ENCODE results near the gene ZBTB44.
"Not testable (repeated sequence)": the region's sequence is repeated elsewhere in the genome, so short reads cannot be mapped to it uniquely, and the experiment has no call there.

Gene ZBTB44

DNA sequence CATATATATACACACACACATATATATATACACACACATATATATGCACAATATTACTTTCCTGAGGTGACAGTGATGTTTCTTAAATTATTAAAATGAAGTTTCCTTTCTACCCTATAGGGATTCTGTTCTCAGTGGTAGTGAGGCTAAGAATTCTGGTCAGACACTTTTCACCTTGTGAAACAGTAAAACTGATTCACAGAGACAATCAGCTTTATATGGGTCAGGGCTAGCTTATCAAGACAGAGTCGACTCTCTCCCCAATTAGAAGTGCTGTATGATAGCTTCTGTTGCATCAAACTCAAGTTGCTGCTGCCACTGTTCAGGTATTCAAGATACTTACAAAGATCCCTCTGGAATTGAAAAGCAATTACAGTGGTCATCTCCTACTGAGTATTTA is 68.4 kb downstream of the ZBTB44 start:
- no peak for DNase-seq

DNA sequence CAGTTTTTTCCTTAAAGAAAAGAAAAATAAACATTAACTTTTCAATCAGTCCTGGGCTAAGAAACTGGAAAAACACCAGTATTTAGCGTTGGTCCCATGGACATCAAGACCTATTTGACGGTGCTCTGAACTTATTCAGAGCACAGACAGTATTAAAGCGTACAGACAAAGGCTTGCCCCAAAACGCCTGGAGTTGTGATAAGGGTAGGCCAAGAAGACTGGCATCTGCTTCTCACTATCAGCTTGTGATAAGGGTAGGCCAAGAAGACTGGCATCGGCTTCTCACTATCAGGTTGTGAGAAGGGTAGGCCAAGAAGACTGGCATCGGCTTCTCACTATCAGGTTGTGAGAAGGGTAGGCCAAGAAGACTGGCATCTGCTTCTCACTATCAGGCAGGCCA is 69.3 kb downstream of the ZBTB44 start:
- DNase-seq, result not testable (repeated sequence)

DNA sequence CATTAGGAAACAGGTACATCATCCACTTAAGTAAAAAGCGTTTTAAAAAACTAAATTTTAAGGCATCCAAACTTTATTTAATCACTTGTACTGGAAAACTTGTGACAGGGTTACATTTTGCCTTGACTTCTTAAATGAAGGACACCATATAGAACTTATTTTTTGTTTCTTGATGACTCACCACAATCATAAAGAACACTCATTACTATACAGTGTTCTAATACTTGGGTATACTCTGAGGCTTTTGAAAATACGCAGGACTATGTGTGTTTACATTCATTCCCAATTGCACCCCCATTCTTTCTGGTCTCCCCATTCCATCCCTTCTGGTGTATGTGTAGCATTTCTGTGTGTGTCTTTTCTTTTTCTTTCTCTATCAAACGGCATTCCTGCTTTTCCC is 69.9 kb downstream of the ZBTB44 start:
- no peak for DNase-seq

DNA sequence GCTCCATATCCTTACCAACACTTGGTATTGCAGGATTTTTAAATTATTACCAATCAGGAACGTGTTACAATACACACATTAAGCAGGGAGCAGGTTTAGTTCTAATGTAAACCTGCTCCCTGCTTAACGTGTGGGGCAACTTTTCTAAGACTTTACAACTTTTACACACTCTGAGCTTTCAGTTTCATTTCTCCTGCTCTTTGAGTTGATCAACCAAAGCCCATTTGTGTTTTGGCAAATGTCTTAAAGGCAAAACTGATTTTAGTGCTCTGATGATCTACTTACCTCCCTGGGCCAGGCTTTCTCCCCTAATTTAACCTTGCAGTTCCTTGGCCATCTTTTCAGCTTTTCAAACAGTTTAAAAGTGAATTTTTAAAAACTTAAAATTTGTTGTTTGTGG is 70.9 kb downstream of the ZBTB44 start:
- DNase-seq, result no peak

DNA sequence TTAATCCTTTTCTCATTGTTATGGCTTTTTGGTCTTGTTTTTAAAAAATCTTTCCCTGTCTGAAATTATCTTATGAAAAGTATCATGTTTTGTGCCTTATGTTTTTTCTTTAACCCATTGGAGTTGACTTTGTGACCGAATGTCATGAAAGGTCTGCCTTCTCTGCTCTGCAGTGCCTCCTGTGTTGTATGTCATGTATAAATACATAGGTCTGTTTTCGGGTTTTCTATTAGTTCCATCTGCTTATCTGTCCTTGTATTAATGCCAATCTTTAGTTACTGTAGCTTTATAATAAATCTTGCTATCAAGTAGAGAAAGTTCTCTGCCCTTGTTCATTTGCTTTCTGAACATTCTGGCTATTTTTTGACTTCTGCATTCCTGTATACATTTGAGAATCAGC is 73.0 kb downstream of the ZBTB44 start:
- DNase-seq, result no peak

DNA sequence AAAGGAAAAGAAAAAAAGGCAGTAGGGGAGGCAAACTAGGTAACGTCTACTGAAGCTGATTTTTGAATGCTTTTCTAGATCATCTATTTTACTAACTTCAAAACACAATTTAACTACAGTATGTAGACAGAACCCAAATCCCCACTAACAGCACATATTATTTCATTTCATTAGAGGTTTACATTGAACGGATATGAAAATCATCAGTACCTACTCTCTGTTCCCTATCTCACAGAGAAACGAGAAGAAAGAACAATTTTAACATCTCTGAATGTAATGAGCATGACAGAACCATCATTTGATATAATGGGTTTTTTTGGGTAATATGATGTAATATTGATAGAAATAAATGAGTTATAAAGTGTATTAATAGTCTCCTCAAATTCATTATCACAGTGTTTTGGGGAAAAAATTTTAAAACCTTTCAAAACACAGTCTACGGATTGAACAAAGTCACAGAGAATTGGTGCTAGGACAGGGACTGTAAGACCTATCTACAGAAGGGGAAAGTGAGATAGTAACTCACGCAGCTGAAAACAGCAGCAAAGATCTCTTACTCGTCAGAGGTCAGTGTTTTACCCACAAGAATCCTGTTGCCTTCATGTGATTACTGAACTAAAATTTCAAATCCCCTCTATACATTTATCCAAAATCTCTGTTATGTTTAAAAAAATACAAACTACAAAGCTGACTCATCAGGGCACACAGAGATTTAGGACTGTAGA is 77.3 kb downstream of the ZBTB44 start:
- no peak for DNase-seq

DNA sequence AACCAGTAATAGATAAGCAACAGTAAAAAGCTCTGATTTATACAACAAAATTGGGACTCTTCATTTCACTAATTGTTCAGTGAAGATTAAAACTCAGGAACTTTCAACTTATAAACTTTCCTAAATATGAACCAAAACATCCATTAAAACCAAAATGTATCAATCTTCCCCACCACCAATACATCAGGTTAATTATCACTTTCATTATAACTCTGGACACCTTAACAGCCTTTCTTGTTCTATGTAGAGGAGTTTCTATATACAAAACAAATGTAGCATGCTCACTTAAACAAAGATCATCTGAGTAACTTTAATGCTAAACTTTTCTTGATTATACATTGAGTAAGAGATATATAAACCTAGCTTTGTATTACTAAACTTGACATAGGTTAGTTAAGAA is 80.4 kb downstream of the ZBTB44 start:
- no peak for DNase-seq

DNA sequence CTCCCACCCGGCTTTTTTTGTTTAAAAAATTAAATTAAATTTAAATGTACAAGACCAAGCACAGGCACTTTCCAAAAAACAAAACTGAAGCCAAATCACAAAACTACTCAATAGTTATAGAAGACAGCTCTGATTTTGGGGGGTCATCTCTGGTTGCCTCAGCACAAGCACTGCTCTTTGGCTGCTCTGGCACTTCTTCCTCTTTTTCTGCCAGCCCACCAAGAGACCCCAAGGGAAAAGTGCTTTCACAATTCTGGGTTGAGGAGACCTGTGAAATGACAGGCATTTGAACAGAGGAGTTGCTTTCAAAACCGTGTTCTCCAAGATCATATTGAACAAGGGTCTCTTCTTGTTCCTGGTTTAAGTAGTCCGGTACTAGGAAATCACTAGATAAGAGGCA is 80.8 kb downstream of the ZBTB44 start:
- DNase-seq, result not testable (repeated sequence)

DNA sequence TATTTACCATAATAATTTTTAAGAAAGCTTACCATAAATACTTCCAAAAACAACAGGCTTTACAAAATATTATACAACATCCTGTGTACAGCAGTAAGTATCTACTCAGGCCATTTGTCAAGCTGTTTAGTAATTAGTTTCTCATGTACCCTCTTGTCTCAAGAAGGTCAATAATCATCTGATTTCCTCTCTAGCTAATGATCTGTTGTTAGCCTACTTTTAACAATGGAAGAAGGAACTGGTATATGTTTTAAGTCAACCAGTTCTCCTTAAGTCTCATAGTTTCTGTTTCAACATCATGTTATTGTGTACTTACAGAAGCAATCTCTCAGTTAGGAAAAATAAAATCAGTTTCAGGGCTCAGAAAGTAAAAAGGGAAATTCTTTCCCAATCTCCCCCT is 81.2 kb downstream of the ZBTB44 start:
- not testable (repeated sequence) for DNase-seq

DNA sequence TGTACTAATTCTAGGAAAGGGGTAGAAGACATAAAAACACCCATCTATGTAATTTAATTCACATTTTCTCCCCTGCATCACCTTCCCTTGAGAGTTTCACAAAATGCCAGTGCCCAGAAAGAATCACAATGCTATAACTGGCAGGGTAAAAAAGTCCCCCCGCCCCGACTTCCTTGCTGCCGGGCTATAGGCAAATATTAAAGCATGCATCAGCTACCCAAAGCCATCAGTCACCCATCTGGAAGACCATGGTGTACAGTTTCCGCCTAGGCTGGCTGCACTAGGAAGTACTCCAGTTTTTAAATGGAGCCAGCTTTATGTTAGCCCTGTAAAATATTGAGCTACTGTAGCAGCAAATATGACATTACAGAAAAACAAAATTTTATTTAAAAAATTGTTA is 87.3 kb downstream of the ZBTB44 start:
- DNase-seq, result no peak

DNA sequence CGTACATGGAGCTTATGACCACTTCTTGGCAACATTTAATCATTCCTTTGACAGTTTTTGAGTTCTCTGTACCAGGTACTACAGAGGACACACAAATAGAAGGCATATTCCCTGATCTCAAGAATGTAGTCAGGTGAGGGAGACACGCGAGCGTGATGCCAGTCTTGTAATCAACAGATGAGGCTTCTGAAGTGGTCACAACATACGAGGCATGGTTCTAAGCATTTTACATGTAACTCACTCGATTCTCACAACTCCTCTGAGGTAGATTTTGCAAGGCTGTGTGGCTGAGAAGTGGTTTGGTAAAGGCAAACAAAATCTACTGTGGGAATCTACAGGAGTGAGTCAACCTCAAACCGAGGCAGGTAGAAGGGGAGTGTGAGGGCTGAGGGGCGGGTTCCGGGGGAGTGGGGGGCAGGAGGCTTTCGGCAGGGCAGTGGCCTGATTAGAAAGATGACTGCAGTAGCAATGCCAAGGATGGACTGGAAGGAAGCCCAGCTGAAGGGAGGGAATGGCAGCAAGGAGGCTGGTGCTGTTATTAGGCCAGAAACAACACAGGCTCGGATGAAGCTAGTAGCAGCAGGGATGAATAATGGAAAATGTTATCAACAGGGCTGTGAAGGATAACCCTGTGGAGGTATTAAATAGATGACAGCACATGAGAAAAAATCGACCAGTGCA is 91.3 kb downstream of the ZBTB44 start:
- no peak for DNase-seq

DNA sequence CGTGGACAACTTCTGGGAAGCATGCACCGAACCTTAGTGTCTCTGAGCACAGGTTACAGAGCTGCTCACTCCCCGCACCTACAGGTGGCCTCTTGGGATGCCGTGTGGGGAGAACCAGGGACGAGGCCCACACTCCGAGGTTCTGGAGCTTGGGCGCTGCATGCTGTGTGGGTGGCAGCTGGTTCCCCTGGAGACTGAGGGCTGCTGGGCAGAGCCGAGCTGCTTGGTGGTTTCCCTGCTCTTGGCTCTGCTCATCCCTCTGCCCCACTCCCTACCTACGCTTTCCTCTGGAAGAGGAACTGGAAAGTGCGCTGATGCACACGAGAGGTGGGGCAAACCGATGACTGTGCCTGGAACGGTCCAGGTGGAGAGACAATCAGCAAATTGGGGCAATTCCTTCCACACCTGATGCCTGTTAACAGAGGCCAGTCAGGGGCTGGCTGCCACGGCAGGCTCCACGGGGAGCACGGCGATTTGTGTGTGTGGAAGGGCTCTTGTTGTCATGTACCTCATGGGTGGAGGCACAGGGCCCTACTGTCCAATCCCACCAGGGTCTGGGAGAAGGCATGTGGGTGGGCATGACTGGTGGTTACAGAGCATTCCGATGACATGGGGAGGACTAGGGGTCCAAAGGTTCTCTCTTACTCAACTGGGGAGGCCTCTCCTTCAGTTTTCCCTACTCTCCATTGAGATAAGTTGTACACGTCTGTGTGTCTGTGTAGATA is 94.2 kb downstream of the ZBTB44 start:
- DNase-seq, result no peak

DNA sequence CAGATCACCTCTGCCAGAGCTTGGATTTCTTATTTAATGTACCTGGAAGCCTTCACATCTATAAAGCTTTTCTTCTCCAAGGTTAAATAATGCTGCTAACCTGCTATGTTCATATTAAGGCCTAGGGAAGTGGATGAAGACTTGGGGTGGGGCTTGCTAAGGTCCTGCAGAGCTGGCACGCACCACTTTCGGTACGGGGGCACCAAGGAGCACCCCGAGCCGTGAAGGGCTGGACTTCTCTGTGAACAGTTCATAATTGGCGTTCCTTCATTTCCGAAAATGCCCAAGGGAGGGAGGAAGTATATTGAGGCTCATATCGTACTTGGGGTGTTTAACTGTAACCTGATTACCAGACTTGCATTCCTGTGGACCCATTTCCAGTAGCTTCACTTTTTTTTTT is 95.6 kb downstream of the ZBTB44 start:
- no peak for DNase-seq

DNA sequence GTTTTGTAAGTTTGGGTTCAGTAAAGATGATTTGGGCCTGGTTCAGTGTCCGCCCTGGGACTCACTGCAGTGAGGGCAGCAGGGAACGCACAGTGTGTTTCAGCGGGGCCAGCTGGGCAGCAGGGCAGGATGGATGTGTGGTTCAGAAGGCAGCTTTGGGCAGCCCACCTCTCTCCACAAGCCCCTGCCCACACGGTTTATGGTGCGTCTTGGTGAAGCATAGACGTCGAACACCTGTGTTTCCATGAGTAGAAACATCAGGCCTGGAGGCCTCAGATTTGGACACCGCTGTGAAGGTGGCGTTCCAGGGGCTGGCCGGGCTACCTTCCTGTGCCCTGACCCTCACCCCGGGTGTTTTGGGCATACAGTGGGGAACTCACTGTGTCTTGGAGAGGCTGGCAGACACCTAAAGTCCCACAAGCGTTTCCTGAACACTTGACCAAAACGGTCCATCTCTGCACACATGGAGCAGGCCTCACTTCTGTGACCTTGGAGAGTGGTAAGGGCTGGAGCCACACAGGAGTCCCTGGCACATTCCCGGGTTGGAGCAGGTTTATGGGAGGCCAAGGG is 96.1 kb downstream of the ZBTB44 start:
- DNase-seq, result no peak

DNA sequence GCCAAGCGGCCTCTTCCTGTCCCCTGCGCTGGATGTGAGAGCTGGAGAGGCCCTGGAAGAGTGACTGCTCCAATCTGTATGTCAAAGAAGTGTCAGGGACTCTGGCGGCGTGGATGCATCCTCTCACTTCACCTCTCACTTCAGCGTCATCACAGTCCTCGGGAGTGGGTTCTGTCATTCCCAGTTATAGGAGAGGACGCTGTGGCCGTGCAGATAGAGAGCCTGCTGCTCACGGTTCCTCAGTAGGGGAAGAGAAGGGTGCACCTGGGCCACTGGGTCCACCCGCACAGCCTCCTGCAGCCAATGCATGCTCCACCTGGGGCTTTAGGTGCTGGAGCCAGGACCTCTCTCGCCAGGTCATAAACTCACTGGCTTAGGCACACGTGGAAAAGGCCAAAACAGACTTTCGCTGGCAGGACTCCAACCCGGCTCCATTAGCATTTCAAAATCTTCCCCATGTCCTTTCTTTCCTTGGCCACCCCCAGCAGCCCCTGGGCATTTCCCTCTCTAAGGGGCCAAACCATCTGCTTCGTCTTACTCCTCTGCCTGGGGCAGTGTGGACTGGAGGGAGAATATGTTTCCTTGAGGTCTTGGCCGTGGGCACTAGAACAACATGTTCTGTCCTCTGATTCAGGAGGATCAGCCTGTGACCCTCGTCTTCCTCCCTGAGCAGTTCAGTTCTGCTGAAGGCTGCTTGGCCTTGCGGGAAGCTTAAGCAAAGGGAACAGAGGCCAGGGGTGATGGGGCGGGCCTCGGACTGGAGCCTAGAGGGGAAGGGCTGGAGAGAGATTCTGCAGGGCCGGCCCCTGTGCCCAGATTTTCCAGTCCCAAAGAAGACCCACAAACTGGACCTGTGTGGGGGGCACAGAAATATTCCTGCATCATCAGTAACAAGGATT is 97.3 kb downstream of the ZBTB44 start:
- DNase-seq, result no peak

DNA sequence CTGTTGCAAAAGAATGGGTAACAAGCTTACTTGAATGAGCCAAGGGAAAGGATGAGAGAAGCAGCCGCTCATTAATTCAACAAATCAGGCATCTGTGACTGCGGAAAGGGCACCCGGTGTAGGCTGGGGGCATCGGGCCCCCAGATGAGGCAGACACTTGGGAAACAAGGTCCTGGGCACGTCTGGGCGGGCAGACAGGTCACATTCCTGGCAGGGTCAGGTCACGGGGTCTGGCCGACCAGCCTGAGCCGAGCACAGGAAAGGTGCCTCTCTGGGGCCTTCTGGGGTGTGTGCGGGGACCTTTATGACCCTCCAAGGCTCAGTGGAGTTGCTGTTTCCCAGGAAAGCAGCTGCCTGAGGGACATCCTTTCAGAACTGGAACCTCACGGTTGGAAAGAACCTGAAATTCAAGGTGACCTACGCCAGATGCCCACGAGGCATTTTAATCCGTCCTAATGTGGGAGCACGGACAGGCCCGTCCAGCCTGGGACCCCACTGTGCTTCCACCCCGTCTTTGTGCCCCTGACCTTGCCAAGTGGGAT is 98.1 kb downstream of the ZBTB44 start:
- DNase-seq, result no peak

DNA sequence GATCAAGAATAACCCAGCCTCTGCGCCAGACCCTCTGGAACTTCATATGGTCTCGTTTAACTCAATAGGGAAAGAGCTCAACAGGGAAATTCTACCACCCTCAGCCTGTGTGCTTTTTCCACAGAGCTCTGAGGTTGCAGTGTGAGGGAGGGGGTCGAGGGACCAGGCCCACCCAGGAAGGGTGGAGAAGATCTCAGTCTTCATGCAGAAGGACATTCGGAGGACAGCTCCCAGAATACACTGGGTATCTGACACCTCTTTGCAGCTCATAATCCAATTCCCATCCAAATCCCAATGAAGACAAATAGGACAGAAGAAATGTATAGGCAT is 98.5 kb downstream of the ZBTB44 start:
- DNase-seq, result no peak

DNA sequence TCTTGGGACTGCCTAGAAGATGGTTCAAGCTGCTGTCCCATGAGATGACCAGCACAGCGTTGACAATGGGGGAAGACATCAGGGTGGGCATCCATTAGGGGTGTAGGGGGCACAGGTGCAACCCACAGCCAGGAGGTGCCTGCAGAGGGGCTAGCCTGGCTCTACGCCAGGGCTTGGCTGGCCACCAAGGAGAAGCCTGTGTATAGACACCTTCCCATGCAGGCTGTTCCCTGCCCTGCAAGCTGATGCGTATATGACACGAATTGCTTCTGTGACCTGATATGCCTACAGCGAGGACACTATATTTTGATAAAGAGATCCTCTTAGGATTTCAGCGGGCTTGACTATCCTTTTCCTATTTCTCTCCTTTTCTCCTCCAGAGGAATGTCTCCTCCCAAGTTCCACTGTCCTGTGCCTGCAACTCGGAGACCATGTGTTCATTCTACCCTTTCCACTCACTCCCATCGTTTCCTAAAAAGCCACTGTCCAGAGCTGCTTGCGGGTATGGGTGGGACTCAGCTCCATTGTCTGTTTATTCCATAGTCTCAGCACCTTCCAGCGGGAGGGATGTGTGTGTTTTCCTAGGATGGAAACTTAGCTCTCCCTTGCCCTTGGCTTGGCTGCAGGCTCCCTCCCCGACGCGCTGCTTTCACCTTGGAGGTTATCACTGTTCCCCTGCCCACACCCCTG is 99.0 kb downstream of the ZBTB44 start:
- no peak for DNase-seq

DNA sequence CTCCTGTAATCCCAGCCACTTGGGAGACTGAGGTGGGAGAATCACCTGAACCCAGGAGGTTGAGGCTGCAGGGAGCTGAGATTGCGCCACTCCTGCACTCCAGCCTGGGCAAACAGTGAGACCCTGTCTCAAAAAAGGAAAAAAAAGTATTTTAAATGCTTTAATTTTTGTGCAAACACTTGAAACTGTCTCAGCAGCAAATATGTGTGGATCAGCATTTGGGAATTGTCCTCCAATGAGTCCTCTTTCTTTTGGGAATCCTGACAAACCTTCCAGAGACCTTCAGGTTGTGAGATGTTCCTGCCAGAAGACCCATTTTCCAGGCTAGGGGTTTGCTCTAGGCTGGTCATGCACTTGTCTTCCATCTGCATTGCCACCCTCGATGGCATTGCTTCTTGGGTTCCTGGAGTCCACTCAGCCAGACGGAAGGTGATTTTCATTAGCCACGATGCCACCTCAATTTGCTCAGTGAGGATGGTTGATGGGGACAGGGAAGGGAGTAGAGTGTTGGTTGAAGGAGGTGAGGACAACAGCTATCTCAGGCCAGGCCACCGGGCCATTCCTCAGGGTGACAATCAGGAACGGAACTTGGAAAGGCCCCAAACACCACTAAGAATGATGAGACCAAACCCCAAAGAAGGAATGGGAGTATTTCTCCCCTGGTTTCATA is 99.7 kb downstream of the ZBTB44 start:
- no peak for DNase-seq

DNA sequence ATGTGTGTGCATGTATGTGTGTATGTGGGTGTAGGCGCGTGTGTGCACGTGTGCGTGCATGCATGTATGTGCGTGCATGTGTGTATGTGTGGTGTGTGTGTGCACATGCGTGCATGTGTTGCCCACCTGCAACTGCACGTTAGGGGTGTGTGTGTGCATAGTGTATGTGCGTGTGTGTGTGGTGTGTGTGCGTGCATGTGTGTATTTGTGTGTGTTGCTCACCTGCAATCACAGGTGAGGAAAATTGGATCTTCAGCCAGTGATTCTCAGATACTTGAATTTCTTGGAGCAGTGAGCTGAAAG is 100.8 kb downstream of the ZBTB44 start:
- no peak for DNase-seq
